Esophagus mucosa (tissue), 1 donor: Measurements from ENCODE around the gene VPS16. TPM values are rescaled to one million over a fixed set of nuclear protein-coding genes. Genes with fewer than 3 reads are reported as not detected.
A peak's percentile ranks its signal among the peaks of the same experiment; 100 is the strongest.

ENCODE experiments used
- ATAC-seq: fragments of 200-7000 bp; cut with Tn5 transposase; one replicate; pipeline ENCODE4 v1.9.1; 2020
- total RNA-seq: library from RNA; stranded (reverse); gene quantifications from one replicate; pipeline ENCODE4 v1.2.4, GENCODE V29; 2023
- donor health status: DM: yes; HTN: yes; CAD: no.

The VPS16 gene
- total RNA-seq, 1 donor from 2014 or later = 23.8 TPM

DNA sequence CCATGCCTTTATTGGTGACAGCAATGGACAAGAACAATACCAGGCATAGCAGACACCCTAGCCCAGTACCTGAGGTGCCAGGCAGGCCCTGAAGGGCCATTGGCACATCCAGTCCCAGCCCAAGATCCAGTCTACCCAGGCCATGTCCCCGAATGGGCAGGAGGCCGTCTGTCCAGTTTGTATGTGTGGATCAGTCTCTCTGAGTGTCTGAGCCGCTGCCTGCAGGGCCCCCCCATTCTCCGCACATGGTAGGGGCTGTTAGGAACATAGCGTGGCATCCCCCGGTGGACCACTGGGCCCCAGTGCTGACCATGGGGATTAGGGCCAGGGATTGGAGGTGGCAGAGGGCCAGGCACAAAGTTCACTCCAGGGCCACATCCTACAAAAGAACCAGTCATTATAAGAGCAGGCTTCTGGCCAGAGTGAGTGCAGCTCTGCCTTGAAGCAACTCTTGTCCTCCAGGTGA is 5.2 kb upstream of the VPS16 start:
- no peak for ATAC-seq

GRCh38 chr20:2836035-2836434 is 4.5 kb upstream of the VPS16 start:
- ATAC-seq = no peak

DNA sequence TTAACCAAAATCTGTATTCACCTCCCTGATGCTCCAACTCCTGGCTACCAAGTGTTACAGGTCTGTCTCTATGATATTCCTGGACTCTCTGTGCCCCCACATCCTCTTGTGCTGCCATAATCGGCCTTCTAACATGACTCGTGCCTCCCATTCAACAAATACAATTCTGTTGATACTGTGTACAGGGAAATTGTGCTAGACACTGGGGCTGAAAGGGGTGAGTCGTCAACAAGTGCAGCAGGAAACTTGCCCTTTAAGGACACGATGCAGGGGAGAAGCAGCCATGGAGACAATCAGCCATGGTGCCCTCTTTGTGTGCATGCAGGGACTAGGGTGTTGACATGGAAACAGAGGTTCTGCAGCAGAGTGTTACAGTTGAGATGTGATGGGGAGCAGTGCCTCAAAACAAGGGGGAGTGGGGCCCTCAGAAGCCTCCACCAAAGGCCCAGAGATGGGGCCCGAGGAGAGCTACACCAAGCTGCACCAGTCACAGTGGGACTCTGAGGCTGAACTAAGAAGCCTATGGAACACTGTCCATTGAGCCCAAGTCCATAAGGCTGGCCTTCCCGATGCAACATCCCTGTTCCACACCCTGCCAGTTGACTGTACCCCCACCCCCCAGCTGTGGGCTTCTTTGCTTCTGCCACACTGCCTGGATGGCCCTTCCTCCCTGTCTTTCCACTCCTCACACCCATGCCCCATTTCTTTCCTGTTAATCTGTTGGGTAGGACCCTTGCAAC is 3.2 kb upstream of the VPS16 start:
- no peak for ATAC-seq

GRCh38 chr20:2838170-2838797 is 2.3 kb upstream of the VPS16 start:
- no peak for ATAC-seq

DNA sequence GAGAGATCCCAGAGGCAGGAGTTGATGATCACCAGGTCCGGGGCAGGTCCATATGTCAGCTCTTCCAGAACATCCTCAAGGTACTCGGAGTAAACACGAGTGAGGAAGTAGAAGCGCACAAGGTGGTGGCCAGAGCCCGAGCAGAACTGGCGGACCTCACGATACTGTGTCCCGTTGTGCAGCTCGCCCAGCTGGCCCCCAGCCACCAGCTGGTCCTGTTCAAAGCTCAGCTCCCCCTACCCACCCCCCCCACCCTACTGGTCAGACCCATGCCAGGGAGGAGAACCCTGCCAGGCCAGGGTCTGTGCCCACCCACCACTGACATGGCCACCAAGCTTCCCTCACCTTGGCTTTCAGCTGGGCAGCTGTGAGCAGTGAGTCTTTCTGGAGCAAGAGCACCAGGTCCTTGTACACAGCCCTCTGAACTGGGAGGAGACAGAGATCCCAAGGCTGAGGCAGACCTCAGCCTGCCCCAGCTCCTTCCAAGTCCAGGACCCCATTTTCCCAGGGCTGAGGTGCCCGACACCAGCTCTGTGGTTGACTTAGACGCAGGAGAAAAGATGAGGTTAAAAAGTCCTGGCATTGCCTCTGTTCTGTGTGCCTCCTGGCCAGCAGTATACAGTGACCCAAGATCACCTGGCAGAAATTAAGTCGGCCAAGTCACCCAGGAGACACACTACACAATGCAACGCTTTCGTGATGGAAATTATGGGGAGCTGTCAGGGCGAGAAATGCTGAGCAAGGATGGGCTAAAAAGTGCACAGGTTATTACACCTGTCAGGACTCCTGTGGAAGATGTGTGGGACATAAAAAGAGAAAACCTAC is 1.5 kb upstream of the VPS16 start:
- no peak for ATAC-seq

DNA sequence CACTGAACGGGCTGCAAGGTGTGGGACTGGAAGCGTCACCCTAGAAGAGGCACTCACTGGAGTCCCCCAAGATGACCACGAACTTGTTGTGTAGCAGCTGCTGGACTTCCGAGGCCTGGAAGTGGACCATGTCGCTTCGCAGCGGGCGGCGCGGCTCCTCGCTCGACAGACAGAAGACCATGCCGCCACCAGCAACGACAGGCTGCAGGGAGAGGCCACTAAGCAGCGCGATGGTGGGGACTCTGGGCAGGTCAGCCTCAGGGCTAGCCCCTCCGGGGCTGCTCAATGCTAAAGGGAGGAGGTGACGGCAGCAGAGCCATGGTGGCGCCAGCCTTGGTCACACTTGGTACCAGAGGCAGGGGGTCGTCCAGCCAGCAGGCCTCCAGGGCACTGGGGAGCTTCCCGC is 810 bp upstream of the VPS16 start:
- ATAC-seq = no peak

DNA sequence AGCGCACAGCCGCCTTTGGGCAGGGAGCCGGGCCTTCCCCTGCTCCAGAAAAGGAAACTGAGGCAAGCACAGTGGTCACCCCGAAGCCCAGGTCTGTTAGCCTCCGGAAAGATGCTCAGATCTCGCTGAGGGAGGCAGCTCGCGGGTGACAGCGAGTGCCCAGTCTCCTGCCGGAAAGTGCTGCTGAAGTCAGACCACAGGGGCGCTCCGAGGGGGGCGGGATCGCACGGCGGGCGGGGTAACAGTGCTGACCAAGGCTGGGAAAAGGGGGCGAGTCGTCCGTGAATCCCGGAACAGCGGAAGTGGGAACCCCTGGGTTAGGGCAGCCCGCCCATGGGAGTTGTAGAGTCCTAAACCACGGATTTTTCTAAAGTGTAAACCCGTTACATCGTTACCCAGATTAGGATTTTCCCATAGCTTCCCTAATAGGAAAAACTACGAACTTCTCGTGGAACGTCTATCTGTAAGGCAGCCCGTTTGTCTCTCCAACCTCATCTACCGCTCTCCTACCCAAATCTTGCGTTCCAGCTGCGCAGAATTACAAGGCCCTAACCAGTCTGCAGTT is 504 bp downstream of the VPS16 start:
- peak; percentile 30 for ATAC-seq

GRCh38 chr20:2845607-2846006 is 5.1 kb downstream of the VPS16 start:
- ATAC-seq = no peak

DNA sequence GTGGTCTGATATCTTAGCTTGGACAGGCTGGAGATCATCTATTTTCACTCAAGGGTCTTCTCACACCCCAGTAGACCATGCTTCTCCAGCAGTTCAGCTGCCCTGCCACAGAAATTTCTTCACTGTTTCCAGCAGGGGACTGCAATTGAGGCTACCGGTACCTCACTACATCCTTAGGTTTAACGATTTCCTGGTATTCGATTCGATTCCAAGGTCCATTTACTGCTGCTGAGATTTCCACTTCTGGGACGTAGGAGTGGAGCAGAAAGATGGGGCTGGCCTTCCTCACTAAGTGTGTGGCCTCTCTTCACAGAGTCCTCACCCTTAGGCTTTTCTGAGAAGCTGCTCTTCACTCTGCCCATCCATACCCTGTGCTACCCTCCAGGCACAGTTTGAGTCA is 6.2 kb downstream of the VPS16 start:
- no peak for ATAC-seq

DNA sequence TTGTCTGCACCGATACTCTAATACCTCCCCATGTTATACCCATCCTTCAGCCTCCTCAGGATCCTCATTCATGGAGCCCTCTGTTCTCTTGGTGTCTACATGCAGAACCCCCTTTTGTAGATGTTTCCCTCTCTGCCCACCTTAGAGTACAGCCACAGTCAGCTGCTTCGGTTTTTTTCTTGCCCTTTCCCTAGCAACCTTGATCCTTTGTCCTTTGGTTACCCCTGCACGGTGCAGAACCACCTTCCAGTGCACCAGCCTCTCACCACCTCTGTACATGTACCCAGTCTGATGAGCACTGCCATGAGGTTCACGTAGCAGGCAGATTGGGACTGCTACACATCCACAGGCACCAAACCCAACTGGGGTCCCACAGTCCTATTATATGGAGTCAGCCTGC is 7.3 kb downstream of the VPS16 start:
- no peak for ATAC-seq

GRCh38 chr20:2849529-2849928 is 9.0 kb downstream of the VPS16 start:
- no peak for ATAC-seq

GRCh38 chr20:2851086-2851485 is 10.5 kb downstream of the VPS16 start:
- ATAC-seq = no peak

GRCh38 chr20:2858591-2858990 is 18.0 kb downstream of the VPS16 start:
- no peak for ATAC-seq

GRCh38 chr20:2859330-2860121 is 19.0 kb downstream of the VPS16 start:
- no peak for ATAC-seq

GRCh38 chr20:2864626-2865025 is 24.1 kb downstream of the VPS16 start:
- ATAC-seq = no peak

DNA sequence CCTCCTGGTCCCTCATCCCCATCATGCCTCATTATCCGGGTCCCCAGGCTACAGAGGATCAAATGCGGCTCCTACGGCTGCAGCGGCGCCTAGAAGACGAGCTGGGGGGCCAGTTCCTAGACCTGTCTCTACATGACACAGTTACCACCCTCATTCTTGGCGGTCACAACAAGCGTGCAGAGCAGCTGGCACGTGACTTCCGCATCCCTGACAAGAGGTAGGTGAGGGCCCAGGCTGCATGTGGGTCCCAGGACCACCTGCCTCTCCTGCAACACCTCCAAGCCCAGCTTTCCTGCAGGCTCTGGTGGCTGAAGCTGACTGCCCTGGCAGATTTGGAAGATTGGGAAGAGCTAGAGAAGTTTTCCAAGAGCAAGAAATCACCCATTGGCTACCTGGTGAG is 24.6 kb downstream of the VPS16 start:
- ATAC-seq = no peak

- no peak for ATAC-seq
Observed at GRCh38 chr20:2865630-2866029, 25.1 kb downstream of the VPS16 start.

DNA sequence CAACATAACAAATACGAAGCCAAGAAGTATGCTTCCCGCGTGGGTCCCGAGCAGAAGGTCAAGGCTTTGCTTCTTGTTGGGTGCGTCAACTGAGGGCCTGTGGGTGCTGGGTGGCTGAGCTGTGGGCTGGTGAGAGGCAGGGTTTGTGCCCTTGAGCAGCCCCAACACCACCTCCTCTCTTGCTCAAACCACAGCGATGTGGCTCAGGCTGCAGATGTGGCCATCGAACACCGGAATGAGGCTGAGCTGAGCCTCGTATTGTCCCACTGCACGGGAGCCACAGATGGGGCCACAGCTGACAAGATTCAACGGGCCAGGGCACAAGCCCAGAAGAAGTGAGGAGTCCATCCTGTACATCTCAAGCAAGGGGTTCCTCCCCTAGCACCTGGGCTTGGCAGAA is 25.7 kb downstream of the VPS16 start:
- no peak for ATAC-seq

DNA sequence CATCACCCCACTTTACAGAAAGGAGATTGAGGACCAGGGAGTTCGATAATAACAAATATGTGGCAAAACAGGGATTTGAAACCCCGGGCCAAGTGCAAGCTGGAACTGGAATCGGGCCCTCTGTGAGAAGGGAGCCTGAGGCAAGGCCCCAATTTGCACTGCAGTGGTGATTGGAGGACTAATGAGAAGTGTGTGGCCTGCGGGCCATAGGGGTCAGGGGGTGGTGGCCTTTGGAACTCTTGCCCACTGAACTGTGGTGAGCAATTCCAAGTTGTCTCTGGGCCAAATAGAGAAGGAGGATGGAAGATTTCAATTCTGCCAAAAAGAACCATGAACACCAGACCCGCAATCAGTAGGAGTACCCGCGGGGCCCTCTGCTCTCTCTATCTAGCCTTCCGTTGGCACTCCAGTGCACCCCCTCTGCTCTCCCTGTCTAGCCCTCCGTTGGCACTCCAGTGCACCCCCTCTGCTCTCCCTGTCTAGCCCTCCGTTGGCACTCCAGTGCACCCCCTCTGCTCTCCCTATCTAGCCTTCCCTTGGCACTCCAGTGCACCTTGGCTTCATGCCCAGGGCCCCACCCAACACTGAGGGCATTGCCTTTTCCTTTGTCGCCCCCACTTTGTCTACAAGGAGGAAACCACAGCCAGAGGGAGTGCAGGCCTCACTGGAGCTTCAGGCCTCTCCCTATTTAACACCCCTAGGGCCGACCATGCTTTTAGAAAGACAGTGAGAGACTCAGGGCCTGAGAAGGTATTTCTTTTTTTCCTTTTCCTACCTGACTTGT is 26.7 kb downstream of the VPS16 start:
- ATAC-seq = no peak

DNA sequence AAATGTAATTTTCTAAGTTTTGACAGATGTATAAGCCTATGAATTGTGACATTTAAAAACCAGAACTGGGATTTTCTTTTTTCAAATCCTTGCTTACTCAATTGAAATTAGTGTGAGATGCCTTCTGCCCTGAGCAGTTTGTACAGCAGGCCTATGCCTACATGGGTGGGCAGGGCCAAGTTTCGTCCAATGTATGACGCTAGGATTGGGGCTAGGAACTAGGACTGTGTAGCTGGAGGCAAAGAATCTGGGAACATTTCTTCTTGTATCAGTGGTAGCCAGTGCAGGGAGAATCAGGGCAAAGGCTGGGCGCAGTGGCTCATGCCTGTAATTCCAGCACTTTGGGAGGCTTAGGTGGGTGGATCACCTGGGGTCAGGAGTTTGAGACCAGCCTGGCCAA is 28.8 kb downstream of the VPS16 start:
- ATAC-seq = no peak

GRCh38 chr20:2871111-2871465 is 30.5 kb downstream of the VPS16 start:
- no peak for ATAC-seq
